H1 (cell line): Measurements from ENCODE around the gene NLN. TPM values are rescaled to one million over a fixed set of nuclear protein-coding genes. Genes with fewer than 3 reads are reported as not detected.

Source experiments
- CTCF ChIA-PET: fragments of 300-600 bp; sonication (Branson Sonifier 250); formaldehyde crosslinking; loops from one replicate; lab custom pipeline; 2021; ENCODE audit not compliant: partially characterized antibody; lab: Charles Lee
- POLR2A ChIA-PET: fragments of 300-600 bp; sonication (Branson Sonifier 250); formaldehyde crosslinking; loops from one replicate; lab custom pipeline; 2021; ENCODE audit warnings: inconsistent platforms; ENCODE audit not compliant: partially characterized antibody; lab: Charles Lee
- DNase-seq, 2 experiments: peaks; one replicate each; pipeline versions ENCODE4 v3.0.0 to v3.0.0-alpha.2; 2010 to 2022; ENCODE audit warnings: low spot score in 2 of 2, low read depth in 1 of 2, mixed read lengths in 1 of 2
- FAIRE-seq: peaks from 2 replicates; lab custom pipeline; 2011; peaks lifted over from hg19 to GRCh38; lab: Jason Lieb, UNC
- H2AFZ ChIP-seq: 2 replicates; pipeline ENCODE4 v1.8.1; 2012; ENCODE audit warnings: low read length, inconsistent platforms
- H2AK5ac ChIP-seq: 2 replicates; pipeline ENCODE4 v1.6.1; 2013; ENCODE audit warnings: low read depth, low read length
- H2BK120ac ChIP-seq: replicated peaks from 2 replicates; pipeline ENCODE3; 2013; ENCODE audit warnings: low read depth, low read length, inconsistent platforms
- H2BK12ac ChIP-seq: 2 replicates; pipeline ENCODE4 v1.6.1; 2013; ENCODE audit warnings: low read depth, low read length
- H2BK15ac ChIP-seq: 2 replicates; pipeline ENCODE4 v1.6.1; 2013; ENCODE audit warnings: low read length
- H2BK20ac ChIP-seq: 2 replicates; pipeline ENCODE4 v1.6.1; 2013; ENCODE audit warnings: low read length
- H2BK5ac ChIP-seq: 2 replicates; pipeline ENCODE4 v1.6.1; 2013; ENCODE audit warnings: low read depth, low read length
- H3K14ac ChIP-seq: 2 replicates; pipeline ENCODE4 v1.6.1; 2013; ENCODE audit warnings: inconsistent platforms; ENCODE audit not compliant: insufficient read length
- H3K18ac ChIP-seq: 2 replicates; pipeline ENCODE4 v1.6.1; 2013; ENCODE audit warnings: low read length; ENCODE audit errors: extremely low read depth
- H3K23ac ChIP-seq: 2 replicates; pipeline ENCODE4 v1.6.1; 2013; ENCODE audit warnings: inconsistent platforms; ENCODE audit not compliant: insufficient read length
- H3K23me2 ChIP-seq: 2 replicates; pipeline ENCODE4 v1.6.1; 2013; ENCODE audit warnings: low read depth, low read length
- H3K27ac ChIP-seq: 2 replicates; pipeline ENCODE4 v1.6.1; 2011; ENCODE audit warnings: low read depth, low read length, inconsistent platforms
- H3K27me3 ChIP-seq, 4 experiments: replicated peaks in 1 of 4; 1 replicate in 1 of 4; 2 replicates in 3 of 4; pipeline versions ENCODE4 v1.6.1 to v1.8.1; 2011 to 2013; ENCODE audit warnings: low read length in 3 of 4, mild to moderate bottlenecking in 3 of 4, inconsistent platforms in 2 of 4, mixed read lengths in 2 of 4, moderate library complexity in 1 of 4; ENCODE audit not compliant: control insufficient read depth in 3 of 4, insufficient read depth in 3 of 4; ENCODE audit errors: extremely low read depth in 1 of 4
- H3K36me3 ChIP-seq, 4 experiments: 2 replicates each; pipeline versions ENCODE4 v1.6.1 to v1.8.1; 2011 to 2013; ENCODE audit warnings: mild to moderate bottlenecking in 4 of 4, low read length in 3 of 4, moderate library complexity in 2 of 4, control low read depth in 1 of 4, inconsistent platforms in 1 of 4; ENCODE audit not compliant: insufficient read depth in 4 of 4, control insufficient read depth in 2 of 4
- H3K4ac ChIP-seq: replicated peaks from 2 replicates; pipeline ENCODE3; 2013; ENCODE audit warnings: low read length, low read depth, mixed read lengths, inconsistent platforms; ENCODE audit not compliant: insufficient read length
- H3K4me1 ChIP-seq, 4 experiments: replicated peaks in 1 of 4; 1 replicate in 1 of 4; 2 replicates in 3 of 4; pipeline versions ENCODE4 v1.6.1 to v1.8.1; 2011 to 2013; ENCODE audit warnings: low read length in 3 of 4, inconsistent platforms in 2 of 4, mixed read lengths in 1 of 4; ENCODE audit not compliant: insufficient read depth in 4 of 4, control insufficient read depth in 3 of 4
- H3K4me2 ChIP-seq, 2 experiments: 2 replicates each; pipeline versions ENCODE4 v1.6.1 to v1.8.1; 2011 to 2013; ENCODE audit warnings: low read depth in 2 of 2, low read length in 2 of 2, control low read depth in 1 of 2, inconsistent platforms in 1 of 2, mild to moderate bottlenecking in 1 of 2; ENCODE audit not compliant: insufficient read depth in 1 of 2
- H3K4me3 ChIP-seq, 4 experiments: fragments of 200-600, 300-600 bp in 1 of 4; sonication (generic), shearing (Covaris generic), sonication (Bioruptor Twin) in 1 of 4; 2 replicates each; pipeline versions ENCODE4 v1.5.1 to v1.8.1; 2011 to 2016; ENCODE audit warnings: low read length in 4 of 4, low read depth in 3 of 4, control low read depth in 2 of 4, inconsistent platforms in 2 of 4, mild to moderate bottlenecking in 2 of 4, mixed read lengths in 1 of 4, moderate library complexity in 1 of 4; ENCODE audit not compliant: insufficient read depth in 2 of 4; ENCODE audit errors: extremely low read depth in 1 of 4
- H3K56ac ChIP-seq: replicated peaks from 2 replicates; pipeline ENCODE3; 2013; ENCODE audit warnings: low read depth, mild to moderate bottlenecking, mixed read lengths, low read length, inconsistent platforms; ENCODE audit not compliant: insufficient read length
- H3K79me1 ChIP-seq: 2 replicates; pipeline ENCODE4 v1.6.1; 2013; ENCODE audit warnings: low read depth, low read length, control low read depth
- H3K79me2 ChIP-seq, 2 experiments: 2 replicates each; pipeline versions ENCODE4 v1.6.1 to v1.8.1; 2012 to 2013; ENCODE audit warnings: low read length in 2 of 2, mild to moderate bottlenecking in 2 of 2, inconsistent platforms in 1 of 2; ENCODE audit not compliant: insufficient read depth in 2 of 2, control insufficient read depth in 1 of 2
- H3K9ac ChIP-seq, 4 experiments: replicated peaks in 1 of 4; 1 replicate in 1 of 4; 2 replicates in 3 of 4; pipeline versions ENCODE4 v1.6.1 to v1.8.1; 2011 to 2013; ENCODE audit warnings: low read depth in 3 of 4, low read length in 3 of 4, control low read depth in 2 of 4, mild to moderate bottlenecking in 2 of 4, moderate library complexity in 2 of 4, inconsistent platforms in 1 of 4; ENCODE audit errors: extremely low read depth in 1 of 4
- H3K9me3 ChIP-seq, 2 experiments: 2 replicates each; pipeline versions ENCODE4 v1.6.1 to v1.8.1; 2012 to 2013; ENCODE audit warnings: mild to moderate bottlenecking in 2 of 2, moderate library complexity in 2 of 2, control low read depth in 1 of 2, inconsistent platforms in 1 of 2, low read depth in 1 of 2, low read length in 1 of 2, mixed read lengths in 1 of 2; ENCODE audit not compliant: insufficient read depth in 2 of 2
- H4K20me1 ChIP-seq, 2 experiments: replicated peaks in 1 of 2; 2 replicates each; pipeline versions ENCODE3 to v1.8.1; 2011 to 2013; ENCODE audit warnings: inconsistent platforms in 2 of 2, low read length in 2 of 2, mild to moderate bottlenecking in 1 of 2; ENCODE audit not compliant: insufficient read depth in 2 of 2, control insufficient read depth in 1 of 2
- H4K5ac ChIP-seq: 2 replicates; pipeline ENCODE4 v1.6.1; 2013; ENCODE audit warnings: low read length, low read depth, mixed read lengths, inconsistent platforms; ENCODE audit not compliant: insufficient read length
- H4K8ac ChIP-seq: 2 replicates; pipeline ENCODE4 v1.8.0; 2013; ENCODE audit warnings: mild to moderate bottlenecking, moderate library complexity, low read length, inconsistent platforms; ENCODE audit not compliant: insufficient read depth; ENCODE audit errors: extremely low read depth
- H4K91ac ChIP-seq: replicated peaks from 2 replicates; pipeline ENCODE3; 2013; ENCODE audit warnings: low read length, mixed read lengths, inconsistent platforms; ENCODE audit not compliant: insufficient read length
- BRCA1 ChIP-seq: IDR thresholded peaks from 2 replicates; pipeline ENCODE4 v1.6.1; 2012; ENCODE audit warnings: low read depth, low read length, improper control_type of control experiment
- KDM1A ChIP-seq: fragments of 200-600, 300-600 bp; sonication (generic); IDR thresholded peaks from 2 replicates; pipeline ENCODE4 v1.7.1; 2016; ENCODE audit warnings: mild to moderate bottlenecking, low read length, borderline replicate concordance
- NRF1 ChIP-seq: IDR thresholded peaks from 2 replicates; pipeline ENCODE4 v1.6.1; 2011; ENCODE audit warnings: mild to moderate bottlenecking, low read depth, low read length, improper control_type of control experiment
- RFX5 ChIP-seq: IDR thresholded peaks from 2 replicates; pipeline ENCODE4 v1.6.1; 2011; ENCODE audit warnings: low read depth, low read length, improper control_type of control experiment, borderline replicate concordance
- SP4 ChIP-seq: IDR thresholded peaks from 2 replicates; pipeline ENCODE4 v1.6.1; 2012; ENCODE audit warnings: low read length, inconsistent platforms
- WGBS, 2 experiments: shearing (Covaris generic) in 1 of 2; methylation state at CpG; one replicate each; pipeline versions ENCODE4 v1.1.6 to v1.1.7; 2013 to 2015; ENCODE audit warnings: low lambda C conversion rate in 2 of 2, mixed read lengths in 2 of 2, inconsistent platforms in 1 of 2, low coverage in 1 of 2, missing lambda C conversion rate in 1 of 2; ENCODE audit not compliant: insufficient replicate concordance in 2 of 2, insufficient coverage in 1 of 2, insufficient read length in 1 of 2; ENCODE audit errors: extremely low coverage in 1 of 2, missing lambda C conversion rate in 1 of 2; 5-methylcytosine and 5-hydroxymethylcytosine counted together
- polyA plus RNA-seq, 7 experiments: library from polyadenylated mRNA; depleted of rRNA in 3 of 7; stranded (reverse) in 5 of 7; unstranded in 2 of 7; fragments of >200 nt in 5 of 7; fragments of 200-250 nt in 2 of 7; gene quantifications; 1 replicate in 5 of 7; 2 replicates in 1 of 7; 4 replicates in 1 of 7; pipeline versions ENCODE4 v1.2.1 to v1.2.3, GENCODE V29; 2011 to 2013; ENCODE audit warnings: missing spikeins in 2 of 7, mixed read lengths in 2 of 7
- total RNA-seq: library from RNA; stranded (reverse); fragmentation: NEBNext Ultra II Directional; extraction: Animal tissue kit (Norgen Biotek cat#: 25700); gene quantifications from 2 replicates; pipeline ENCODE4 v1.2.1, GENCODE V29; 2021

NLN gene
- total and polyA plus RNA-seq, 2 of the 8 experiments (the other 6 are each of a cell fraction or from before 2014, with no cell fraction given), result 46.7 to 192 TPM

DNA sequence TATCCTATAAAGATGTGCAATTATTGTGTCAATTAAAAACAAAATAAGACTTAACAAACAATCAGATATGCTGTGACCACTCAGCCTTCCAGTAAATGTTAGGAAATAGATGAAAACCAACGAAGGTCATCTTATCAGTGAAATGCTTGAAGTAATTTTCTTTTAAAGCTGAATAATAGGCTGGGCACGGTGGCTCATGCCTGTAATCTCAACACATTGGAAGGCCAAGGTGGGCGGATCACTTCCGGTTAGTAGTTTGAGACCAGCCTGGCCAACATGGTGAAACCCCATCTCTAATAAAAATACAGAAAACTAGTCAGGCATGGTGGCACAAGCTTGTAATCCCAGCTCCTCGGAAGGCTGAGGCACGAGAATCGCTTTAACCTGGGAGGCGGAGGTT lies 31.2 kb downstream of the NLN start:
- Histone ChIP-seq H3K4me3 (no peak overlapping the region), H2BK12ac (no peak overlapping the region), H3K4me2 (no peak overlapping the region), H3K36me3 (peaks cover 0 to 5% (median 0%) of the 10 kb centered on the region in 4 experiments; a peak in 2 of 8 replicates), H3K18ac (no peak overlapping the region), H2BK15ac (no peak overlapping the region), H2BK120ac (no peak overlapping the region), H3K9me3 (no peaks in the 10 kb centered on the region), H3K23me2 (no peaks in the 10 kb centered on the region), H3K14ac (no peak overlapping the region), H3K27ac (no peak overlapping the region), H3K4me1 (no peaks in the 10 kb centered on the region), H4K20me1 (peaks cover 9 to 12% of the 10 kb centered on the region in 2 experiments), H3K56ac (no peak overlapping the region), H4K5ac (no peak overlapping the region), H2AFZ (no peak overlapping the region), H3K79me2 (peaks cover 7 to 96% of the 10 kb centered on the region in 2 experiments), H4K8ac (no peak overlapping the region), H3K79me1 (peaks cover 3% of the 10 kb centered on the region), H3K27me3 (no peaks in the 10 kb centered on the region), H3K23ac (no peak overlapping the region), H2AK5ac (no peak overlapping the region), H2BK5ac (no peak overlapping the region)
- DNase-seq (no peak), FAIRE-seq (no peak)
- ChIA-PET POLR2A (no interaction called here), CTCF (interaction anchor here (0.6 to 2.3 kb wide), 2 partner anchors 10 to 47 kb away, joined by 3 to 10 read pairs; no protein-coding TSS in a partner anchor)
- WGBS, 2 experiments, result 91% methylated on average over 8 of the region's 8 CpGs; no CpG with 5 or more reads in 1 of the 2 experiments
- TF ChIP-seq NRF1 (no peak), RFX5 (no peak), SP4 (no peak), BRCA1 (no peak), KDM1A (no peak)
- TF ChIP-seq, all 59 proteins: peak for 0
- Histone ChIP-seq H3K4ac (no peak overlapping the region), H2BK20ac (no peak overlapping the region), H3K9ac (no peak overlapping the region), H4K91ac (no peak overlapping the region)
